Neuronal stem cell (in vitro differentiated cells): ENCODE measurements around the gene POLR2H.
A peak's percentile ranks its signal among the peaks of the same experiment; 100 is the strongest.

Experiments
- DNase-seq: peaks from one replicate; pipeline ENCODE4 v3.0.0-alpha.2; 2013; ENCODE audit warnings: low spot score
- H2AFZ ChIP-seq: one replicate; pipeline ENCODE4 v1.6.1; 2013; ENCODE audit warnings: mild to moderate bottlenecking, low read length, inconsistent platforms
- H2AK5ac ChIP-seq: 2 replicates; pipeline ENCODE4 v1.6.1; 2013; ENCODE audit warnings: low read depth, mild to moderate bottlenecking, inconsistent platforms, low read length, moderate library complexity, mixed read lengths
- H2BK120ac ChIP-seq: 2 replicates; pipeline ENCODE4 v1.6.1; 2013; ENCODE audit warnings: low read depth, mild to moderate bottlenecking, inconsistent platforms, low read length, moderate library complexity, mixed read lengths
- H2BK12ac ChIP-seq: one replicate; pipeline ENCODE4 v1.6.1; 2013; ENCODE audit warnings: low read length, inconsistent platforms
- H2BK15ac ChIP-seq: 2 replicates; pipeline ENCODE4 v1.6.1; 2013; ENCODE audit warnings: mild to moderate bottlenecking, low read length, inconsistent platforms, mixed read lengths
- H2BK5ac ChIP-seq: one replicate; pipeline ENCODE4 v1.6.1; 2013; ENCODE audit warnings: inconsistent platforms, mild to moderate bottlenecking, low read length, moderate library complexity
- H3K14ac ChIP-seq: one replicate; pipeline ENCODE4 v1.6.1; 2013; ENCODE audit warnings: low read length, inconsistent platforms
- H3K18ac ChIP-seq: 2 replicates; pipeline ENCODE4 v1.6.1; 2013; ENCODE audit warnings: low read length, inconsistent platforms
- H3K23ac ChIP-seq: 2 replicates; pipeline ENCODE4 v1.6.1; 2013; ENCODE audit warnings: low read depth, mild to moderate bottlenecking, mixed read lengths, low read length, inconsistent platforms; ENCODE audit not compliant: poor library complexity
- H3K27ac ChIP-seq: replicated peaks from 3 replicates; pipeline ENCODE4 v1.5.1; 2013; ENCODE audit warnings: low read length, inconsistent platforms
- H3K27me3 ChIP-seq, 3 experiments: 2 replicates each; pipeline ENCODE4 v1.6.1; 2013; ENCODE audit warnings: low read length in 3 of 3, mild to moderate bottlenecking in 2 of 3, inconsistent platforms in 1 of 3, low read depth in 1 of 3, mixed read lengths in 1 of 3, moderate library complexity in 1 of 3; ENCODE audit not compliant: control insufficient read depth in 3 of 3, insufficient read depth in 3 of 3
- H3K36me3 ChIP-seq, 2 donors: replicated peaks in 1 of 2; 2 replicates each; pipeline ENCODE4 v1.6.1; 2013; ENCODE audit warnings: low read length in 2 of 2; ENCODE audit not compliant: control insufficient read depth in 2 of 2, insufficient read depth in 2 of 2
- H3K4ac ChIP-seq: 2 replicates; pipeline ENCODE4 v1.6.1; 2013; ENCODE audit warnings: inconsistent platforms, mild to moderate bottlenecking, low read length, moderate library complexity
- H3K4me1 ChIP-seq, 2 donors: 1 replicate in 1 of 2; 2 replicates in 1 of 2; pipeline ENCODE4 v1.6.1; 2013; ENCODE audit warnings: low read length in 2 of 2, low read depth in 1 of 2; ENCODE audit not compliant: control insufficient read depth in 2 of 2, insufficient read depth in 1 of 2
- H3K4me2 ChIP-seq: one replicate; pipeline ENCODE4 v1.6.1; 2013; ENCODE audit warnings: mild to moderate bottlenecking, low read length, inconsistent platforms; ENCODE audit not compliant: insufficient read depth, poor library complexity, severe bottlenecking
- H3K4me3 ChIP-seq, 2 donors: 2 replicates each; pipeline ENCODE4 v1.5.1; 2013; ENCODE audit warnings: low read length in 2 of 2, mild to moderate bottlenecking in 2 of 2, inconsistent platforms in 1 of 2, moderate library complexity in 1 of 2
- H3K79me1 ChIP-seq: one replicate; pipeline ENCODE4 v1.6.1; 2013; ENCODE audit warnings: low read depth, mild to moderate bottlenecking, inconsistent platforms, low read length, moderate library complexity
- H3K9ac ChIP-seq: one replicate; pipeline ENCODE4 v1.6.1; 2013; ENCODE audit warnings: mild to moderate bottlenecking, low read depth, low read length, inconsistent platforms; ENCODE audit not compliant: poor library complexity
- H3K9me3 ChIP-seq, 2 donors: replicated peaks in 1 of 2; 2 replicates each; pipeline versions ENCODE3 to v1.6.1; 2013; ENCODE audit warnings: low read length in 2 of 2, mild to moderate bottlenecking in 2 of 2, inconsistent platforms in 1 of 2, low read depth in 1 of 2, mixed read lengths in 1 of 2, moderate library complexity in 1 of 2; ENCODE audit not compliant: control insufficient read depth in 2 of 2, insufficient read depth in 1 of 2
- H4K8ac ChIP-seq: one replicate; pipeline ENCODE4 v1.6.1; 2013; ENCODE audit warnings: low read depth, mild to moderate bottlenecking, inconsistent platforms, low read length, moderate library complexity
- H4K91ac ChIP-seq: one replicate; pipeline ENCODE4 v1.6.1; 2013; ENCODE audit warnings: low read length, low read depth, mild to moderate bottlenecking, inconsistent platforms; ENCODE audit not compliant: poor library complexity
- WGBS, 2 donors: extraction: QIAGEN DNeasy Blood & Tissue Kit; methylation state at CpG; one replicate each; pipeline ENCODE4 v1.1.7; 2013; ENCODE audit warnings: missing lambda C conversion rate in 2 of 2, mixed read lengths in 1 of 2; ENCODE audit not compliant: insufficient read length in 2 of 2, insufficient replicate concordance in 1 of 2; ENCODE audit errors: extremely low coverage in 2 of 2; 5-methylcytosine and 5-hydroxymethylcytosine counted together

POLR2H gene

GRCh38 chr3:184345317-184346144, 16.0 kb upstream of the POLR2H start:
- no peak overlapping the region for H4K8ac ChIP-seq
- no peak overlapping the region for H3K14ac ChIP-seq
- H3K9ac ChIP-seq = no peak overlapping the region
- no peak overlapping the region for H2BK15ac ChIP-seq
- no peak overlapping the region for H3K4me3 ChIP-seq
- WGBS, 2 donors = no CpG with 5 or more reads among the region's 14 CpGs
- H3K4me1 ChIP-seq = peaks cover 7 to 9% of the 10 kb centered on the region in 2 donors
- H2BK120ac ChIP-seq = no peak overlapping the region
- peak overlapping the region; percentile 66 for H3K27ac ChIP-seq
- H3K4ac ChIP-seq = no peak overlapping the region
- H3K79me1 ChIP-seq = no peaks in the 10 kb centered on the region
- H3K9me3 ChIP-seq = no peaks in the 10 kb centered on the region
- H3K18ac ChIP-seq = peak overlapping the region; percentile 41
- no peak overlapping the region for H2BK12ac ChIP-seq
- no peak overlapping the region for H4K91ac ChIP-seq
- no peak overlapping the region for H2AFZ ChIP-seq
- H2AK5ac ChIP-seq = no peak overlapping the region
- H2BK5ac ChIP-seq = no peak overlapping the region
- H3K4me2 ChIP-seq = no peak overlapping the region
- DNase-seq = peak; percentile 52
- no peaks in the 10 kb centered on the region for H3K27me3 ChIP-seq
- H3K23ac ChIP-seq = no peak overlapping the region
- H3K36me3 ChIP-seq = peaks cover 36 to 65% of the 10 kb centered on the region in 2 donors

GRCh38 chr3:184346480-184347190, 14.9 kb upstream of the POLR2H start:
- DNase-seq = no peak

GRCh38 chr3:184347321-184348056, 14.0 kb upstream of the POLR2H start:
- no peak for DNase-seq
- H3K9me3 ChIP-seq = no peaks in the 10 kb centered on the region
- no peak overlapping the region for H2AFZ ChIP-seq
- no peak overlapping the region for H3K27ac ChIP-seq
- peaks cover 13 to 14% of the 10 kb centered on the region in 2 donors for H3K4me1 ChIP-seq
- no peaks in the 10 kb centered on the region for H3K79me1 ChIP-seq
- no peak overlapping the region for H2BK15ac ChIP-seq
- H3K14ac ChIP-seq = no peak overlapping the region
- peak overlapping the region; percentile 73 for H3K9ac ChIP-seq
- no peak overlapping the region for H2BK12ac ChIP-seq
- no peak overlapping the region for H4K91ac ChIP-seq
- no peak overlapping the region for H3K4me3 ChIP-seq
- no CpG with 5 or more reads among the region's 12 CpGs for WGBS, 2 donors
- no peak overlapping the region for H3K23ac ChIP-seq
- H3K4ac ChIP-seq = no peak overlapping the region
- no peak overlapping the region for H2AK5ac ChIP-seq
- H4K8ac ChIP-seq = no peak overlapping the region
- H3K18ac ChIP-seq = no peak overlapping the region
- no peaks in the 10 kb centered on the region for H3K27me3 ChIP-seq
- H3K4me2 ChIP-seq = no peak overlapping the region
- no peak overlapping the region for H2BK120ac ChIP-seq
- H3K36me3 ChIP-seq = peaks cover 38 to 76% of the 10 kb centered on the region in 2 donors
- H2BK5ac ChIP-seq = no peak overlapping the region

More at GRCh38 chr3:184346480-184347190, 14.9 kb upstream of the POLR2H start:
- H3K9ac ChIP-seq = no peak overlapping the region
- H4K8ac ChIP-seq = no peak overlapping the region
- no peak overlapping the region for H3K4ac ChIP-seq
- H3K14ac ChIP-seq = no peak overlapping the region
- H3K9me3 ChIP-seq = no peaks in the 10 kb centered on the region
- no peaks in the 10 kb centered on the region for H3K27me3 ChIP-seq
- no peak overlapping the region for H3K4me2 ChIP-seq
- peaks cover 35 to 75% of the 10 kb centered on the region in 2 donors for H3K36me3 ChIP-seq
- H3K79me1 ChIP-seq = no peaks in the 10 kb centered on the region
- no peak overlapping the region for H2AK5ac ChIP-seq
- no CpG with 5 or more reads among the region's 20 CpGs for WGBS, 2 donors
- no peak overlapping the region for H2BK15ac ChIP-seq
- H3K27ac ChIP-seq = no peak overlapping the region
- H2AFZ ChIP-seq = no peak overlapping the region
- no peak overlapping the region for H3K4me3 ChIP-seq
- H2BK120ac ChIP-seq = no peak overlapping the region
- no peak overlapping the region for H4K91ac ChIP-seq
- H2BK12ac ChIP-seq = no peak overlapping the region
- H3K23ac ChIP-seq = peak overlapping the region; percentile 26
- no peak overlapping the region for H2BK5ac ChIP-seq
- H3K18ac ChIP-seq = no peak overlapping the region
- peaks cover 10 to 11% of the 10 kb centered on the region in 2 donors for H3K4me1 ChIP-seq

GRCh38 chr3:184348057-184348382, 13.5 kb upstream of the POLR2H start:
- Histone ChIP-seq H2AK5ac (no peak overlapping the region), H2BK12ac (no peak overlapping the region), H3K4ac (no peak overlapping the region), H3K27ac (no peak overlapping the region), H3K14ac (no peak overlapping the region), H2BK15ac (no peak overlapping the region), H4K8ac (no peak overlapping the region), H3K23ac (no peak overlapping the region), H2AFZ (no peak overlapping the region), H2BK120ac (no peak overlapping the region), H4K91ac (no peak overlapping the region), H3K36me3 (peaks cover 39 to 76% of the 10 kb centered on the region in 2 donors), H3K9ac (no peak overlapping the region), H3K9me3 (no peaks in the 10 kb centered on the region), H3K4me1 (peaks cover 13 to 14% of the 10 kb centered on the region in 2 donors), H3K4me3 (no peak overlapping the region), H3K18ac (no peak overlapping the region), H3K79me1 (no peaks in the 10 kb centered on the region), H3K4me2 (no peak overlapping the region), H2BK5ac (no peak overlapping the region), H3K27me3 (no peaks in the 10 kb centered on the region)
- DNase-seq = no peak
- WGBS, 2 donors = no CpG with 5 or more reads among the region's 4 CpGs
